SU-DHL-6 (cell line): ENCODE results near the gene DLX6.

ENCODE experiments used
- H2AFZ ChIP-seq: fragments of 200-600 bp; sonication (generic); 2 replicates; pipeline ENCODE4 v1.6.1; 2014; ENCODE audit warnings: low read depth, mild to moderate bottlenecking, moderate library complexity, mixed read lengths, antibody characterized with exemption, low read length; ENCODE audit not compliant: severe bottlenecking
- H3F3A ChIP-seq: fragments of 200-600 bp; shearing (Covaris generic); 2 replicates; pipeline ENCODE4 v1.6.0; 2016; ENCODE audit warnings: antibody characterized with exemption, mild to moderate bottlenecking; ENCODE audit not compliant: insufficient read depth
- H3K27ac ChIP-seq: fragments of 200-600 bp; sonication (generic); 2 replicates; pipeline ENCODE4 v1.5.1; 2016; ENCODE audit warnings: low read depth, mild to moderate bottlenecking, low read length, moderate library complexity, mixed read lengths
- H3K27me3 ChIP-seq: fragments of 200-600 bp; sonication (generic), shearing (Covaris generic); 2 replicates; pipeline ENCODE4 v1.6.0; 2014; ENCODE audit warnings: mild to moderate bottlenecking, low read length
- H3K36me3 ChIP-seq: fragments of 200-600 bp; sonication (generic); 2 replicates; pipeline ENCODE4 v1.6.1; 2014; ENCODE audit warnings: mild to moderate bottlenecking, low read length, mixed read lengths
- H3K4me2 ChIP-seq: fragments of 300-600, 200-600 bp; shearing (Covaris generic), sonication (generic); 2 replicates; pipeline ENCODE4 v1.6.0; 2014; ENCODE audit warnings: low read length, low read depth, mild to moderate bottlenecking; ENCODE audit not compliant: poor library complexity, severe bottlenecking
- H3K4me3 ChIP-seq: fragments of 200-600 bp; sonication (generic); 2 replicates; pipeline ENCODE4 v1.5.1; 2014; ENCODE audit warnings: antibody characterized with exemption, low read length, mild to moderate bottlenecking, mixed read lengths; ENCODE audit not compliant: insufficient read depth, poor library complexity, severe bottlenecking
- H3K79me2 ChIP-seq: fragments of 200-600 bp; sonication (generic); 2 replicates; pipeline ENCODE4 v1.6.1; 2014; ENCODE audit warnings: mild to moderate bottlenecking, low read length, moderate library complexity; ENCODE audit not compliant: insufficient read depth
- H3K9ac ChIP-seq: fragments of 200-600 bp; sonication (generic); 2 replicates; pipeline ENCODE4 v1.7.0; 2014; ENCODE audit warnings: mild to moderate bottlenecking, low read length
- H3K9me2 ChIP-seq: fragments of 200-600 bp; sonication (generic); replicated peaks from 2 replicates; pipeline ENCODE4 v1.6.1; 2014; ENCODE audit warnings: low read length; ENCODE audit not compliant: insufficient read depth
- H3K9me3 ChIP-seq: fragments of 200-600 bp; sonication (generic); 2 replicates; pipeline ENCODE4 v1.6.1; 2014; ENCODE audit warnings: low read length, mixed read lengths; ENCODE audit not compliant: insufficient read depth
- H4K20me1 ChIP-seq: fragments of 200-600 bp; sonication (generic); 2 replicates; pipeline ENCODE4 v1.6.1; 2014; ENCODE audit warnings: low read depth, mild to moderate bottlenecking, antibody characterized with exemption, low read length, moderate library complexity, mixed read lengths
- CTCF ChIP-seq: fragments of 200-600 bp; sonication (generic); IDR thresholded peaks from one replicate; pipeline ENCODE4 v1.5.1; 2017; ENCODE audit warnings: antibody characterized with exemption, mild to moderate bottlenecking, low read length, moderate library complexity; ENCODE audit not compliant: insufficient read depth, poor library complexity, severe bottlenecking
- EZH2phosphoT487 ChIP-seq: fragments of 200-600 bp; sonication (generic), shearing (Covaris generic); conservative IDR thresholded peaks from 2 replicates; pipeline ENCODE4 v1.6.1; 2018; ENCODE audit warnings: mild to moderate bottlenecking, antibody characterized with exemption, low read length, moderate library complexity, mixed read lengths

The DLX6 gene

GRCh38 chr7:97019710-97020225, 14.4 kb downstream of the DLX6 start:
- no peak overlapping the region for H3K27ac ChIP-seq
- no peak overlapping the region for H3K4me3 ChIP-seq
- H3K9me2 ChIP-seq: no peaks in the 10 kb centered on the region
- no peaks in the 10 kb centered on the region for H3K27me3 ChIP-seq
- H3K79me2 ChIP-seq: no peaks in the 10 kb centered on the region
- H4K20me1 ChIP-seq: 0 out of 2 replicates have a peak, but pooled peaks cover 4% of the 10 kb centered on the region
- no peaks in the 10 kb centered on the region for H3F3A ChIP-seq
- no peak overlapping the region for H2AFZ ChIP-seq
- no peak overlapping the region for H3K9ac ChIP-seq
- H3K4me2 ChIP-seq: no peak overlapping the region
- no peaks in the 10 kb centered on the region for H3K36me3 ChIP-seq
- H3K9me3 ChIP-seq: no peaks in the 10 kb centered on the region
- TF ChIP-seq EZH2phosphoT487 (no peak), CTCF (no peak)

DNA sequence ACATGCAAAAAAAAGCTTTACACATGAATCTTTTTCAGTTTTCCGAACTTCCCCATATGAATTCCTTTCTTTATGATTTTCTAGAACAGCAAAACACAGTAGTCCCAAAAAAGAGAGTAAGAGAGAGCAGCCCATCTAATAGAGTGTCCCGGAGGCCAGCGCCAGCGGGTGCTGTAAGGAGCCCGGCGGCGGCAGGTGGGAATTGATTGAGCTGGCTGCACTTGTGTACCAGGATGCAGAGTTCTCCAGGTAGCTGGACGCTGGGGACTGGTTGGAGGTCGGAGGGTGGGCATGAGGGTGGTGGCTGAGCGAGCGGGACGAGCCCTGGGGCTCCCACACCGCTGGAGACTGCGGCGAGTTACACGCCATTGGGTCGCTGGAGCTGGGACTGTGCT, 15.2 kb downstream of the DLX6 start:
- Histone ChIP-seq H3K4me2 (no peak overlapping the region), H3K9me3 (no peaks in the 10 kb centered on the region), H3K9me2 (no peaks in the 10 kb centered on the region), H3K79me2 (no peaks in the 10 kb centered on the region), H2AFZ (no peak overlapping the region), H3K4me3 (no peak overlapping the region), H4K20me1 (0 out of 2 replicates have a peak, but pooled peaks cover 4% of the 10 kb centered on the region), H3K27ac (no peak overlapping the region), H3K9ac (no peak overlapping the region), H3K36me3 (no peaks in the 10 kb centered on the region), H3K27me3 (no peaks in the 10 kb centered on the region), H3F3A (no peaks in the 10 kb centered on the region)
- TF ChIP-seq CTCF: no peak
- TF ChIP-seq EZH2phosphoT487: no peak

DNA sequence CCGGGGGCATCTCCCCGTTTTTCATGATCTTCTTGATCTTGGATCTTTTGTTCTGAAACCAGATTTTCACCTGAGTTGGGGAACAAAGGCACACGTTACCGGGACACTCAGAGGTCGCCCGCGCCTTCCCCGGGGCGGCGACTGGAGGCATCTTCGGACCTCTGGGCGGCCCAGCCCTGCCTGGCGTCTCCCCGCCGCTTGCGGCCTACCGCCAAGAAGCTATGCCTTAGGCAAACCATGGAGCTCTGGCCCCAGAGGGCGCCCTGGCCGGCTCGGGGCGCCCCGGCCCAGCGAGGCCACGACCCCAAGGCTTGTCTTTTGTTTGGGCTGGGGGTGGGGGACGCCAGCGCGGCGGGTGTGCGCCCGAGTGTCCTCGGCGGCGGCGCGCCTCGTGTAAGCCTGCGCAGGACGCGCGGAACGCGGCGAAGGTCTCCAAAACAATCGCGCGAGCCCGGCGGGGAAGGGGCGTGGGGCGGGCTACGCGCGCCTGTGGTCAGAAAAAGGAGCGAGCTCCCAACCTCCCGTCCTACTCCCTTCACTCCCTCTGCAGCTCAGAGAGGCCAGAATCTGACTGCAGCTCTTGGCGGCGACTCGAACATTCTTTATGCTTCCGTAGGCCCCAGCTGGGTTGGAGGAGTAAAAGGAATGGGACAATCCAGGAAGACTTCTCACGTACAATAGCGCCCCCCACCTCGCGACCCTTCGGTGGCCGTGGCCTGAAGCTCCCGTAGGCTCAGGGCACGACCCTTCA, 15.8 kb downstream of the DLX6 start:
- Histone ChIP-seq H3K9me3 (no peaks in the 10 kb centered on the region), H3K4me2 (no peak overlapping the region), H3K36me3 (no peaks in the 10 kb centered on the region), H3K4me3 (no peak overlapping the region), H3K27me3 (no peaks in the 10 kb centered on the region), H2AFZ (no peak overlapping the region), H3K27ac (no peak overlapping the region), H4K20me1 (0 out of 2 replicates have a peak, but pooled peaks cover 4% of the 10 kb centered on the region), H3F3A (no peaks in the 10 kb centered on the region), H3K9ac (no peak overlapping the region), H3K9me2 (no peaks in the 10 kb centered on the region), H3K79me2 (no peaks in the 10 kb centered on the region)
- TF ChIP-seq CTCF: no peak
- TF ChIP-seq EZH2phosphoT487: no peak
